Measurements from ENCODE around the gene STXBP2. TPM values are rescaled to one million over a fixed set of nuclear protein-coding genes. Genes with fewer than 3 reads are reported as not detected.

The STXBP2 gene
- total RNA-seq, 1 donor from 2014 or later, result 152 TPM

DNA sequence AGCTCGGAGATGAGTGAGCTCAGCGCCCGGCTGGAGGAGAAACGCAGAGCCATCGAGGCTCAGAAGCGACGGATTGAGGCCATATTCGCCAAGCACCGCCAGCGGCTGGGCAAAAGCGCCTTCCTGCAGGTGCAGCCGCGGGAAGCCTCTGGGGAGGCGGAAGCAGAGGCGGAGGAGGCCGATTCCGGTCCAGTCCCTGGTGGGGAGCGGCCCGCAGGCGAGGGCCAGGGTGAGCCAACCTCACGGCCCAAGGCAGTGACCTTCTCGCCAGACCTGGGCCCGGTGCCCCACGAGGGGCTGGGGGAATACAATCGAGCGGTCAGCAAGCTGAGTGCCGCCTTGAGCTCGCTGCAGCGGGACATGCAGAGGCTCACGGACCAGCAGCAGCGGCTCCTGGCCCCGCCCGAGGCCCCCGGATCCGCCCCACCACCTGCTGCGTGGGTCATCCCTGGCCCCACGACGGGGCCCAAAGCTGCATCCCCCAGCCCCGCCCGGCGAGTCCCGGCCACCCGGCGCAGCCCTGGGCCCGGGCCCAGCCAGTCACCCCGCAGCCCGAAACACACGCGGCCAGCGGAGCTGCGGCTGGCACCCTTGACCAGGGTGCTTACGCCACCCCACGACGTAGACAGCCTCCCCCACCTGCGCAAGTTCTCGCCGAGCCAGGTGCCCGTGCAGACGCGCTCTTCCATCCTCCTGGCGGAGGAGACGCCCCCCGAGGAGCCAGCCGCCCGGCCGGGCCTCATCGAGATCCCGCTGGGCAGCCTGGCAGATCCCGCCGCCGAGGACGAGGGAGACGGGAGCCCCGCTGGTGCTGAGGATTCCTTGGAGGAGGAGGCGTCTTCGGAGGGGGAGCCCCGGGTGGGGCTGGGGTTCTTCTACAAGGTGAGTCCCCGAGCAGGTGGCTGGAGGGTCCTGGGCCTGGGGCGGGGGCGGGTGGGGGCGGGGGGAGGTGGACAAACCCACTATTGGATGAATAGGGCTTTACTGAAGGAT is 24.3 kb upstream of the STXBP2 start:
- intact Hi-C loops (cut with micrococcal nuclease), result no loop called here

GRCh38 chr19:7614859-7615741 is 21.8 kb upstream of the STXBP2 start:
- intact Hi-C loops (cut with micrococcal nuclease), result no loop called here

DNA sequence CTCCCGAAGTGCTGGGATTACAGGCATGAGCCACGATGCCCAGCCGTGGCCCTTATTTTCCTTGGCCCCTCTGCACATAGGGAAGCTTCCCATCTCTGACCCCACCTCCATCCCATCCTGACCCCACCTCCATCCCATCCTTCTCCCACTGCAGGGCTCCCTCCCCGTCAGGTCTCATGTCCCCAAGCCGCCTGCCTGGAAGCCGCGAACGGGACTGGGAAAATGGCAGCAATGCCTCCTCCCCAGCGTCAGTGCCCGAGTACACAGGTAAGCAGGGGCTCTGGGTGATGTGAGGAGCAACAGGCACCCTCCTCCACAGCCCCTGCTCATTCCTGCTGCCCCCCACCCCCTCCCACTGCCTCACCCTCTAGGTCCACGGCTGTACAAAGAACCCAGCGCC is 19.7 kb upstream of the STXBP2 start:
- intact Hi-C loops (cut with micrococcal nuclease), result no loop called here

DNA sequence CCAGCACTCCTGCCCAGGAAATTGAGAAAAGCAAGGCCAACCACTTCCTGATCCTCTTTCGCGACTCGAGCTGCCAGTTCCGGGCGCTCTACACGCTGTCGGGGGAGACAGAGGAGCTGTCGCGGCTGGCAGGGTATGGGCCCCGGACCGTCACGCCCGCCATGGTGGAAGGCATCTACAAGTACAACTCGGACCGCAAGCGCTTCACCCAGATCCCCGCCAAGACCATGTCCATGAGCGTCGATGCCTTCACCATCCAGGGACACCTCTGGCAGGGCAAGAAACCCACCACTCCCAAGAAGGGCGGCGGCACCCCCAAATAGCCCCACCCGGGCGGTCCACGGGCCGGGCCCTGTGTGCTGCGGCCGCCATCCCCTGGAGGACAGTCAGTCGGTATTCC is 19.2 kb upstream of the STXBP2 start:
- intact Hi-C loops (cut with micrococcal nuclease), result no loop called here

- intact Hi-C loops (cut with micrococcal nuclease), result no loop called here
These were observed 18.6 kb upstream of the STXBP2 start for GRCh38 chr19:7618348-7618747.

- intact Hi-C loops (cut with micrococcal nuclease), result no loop called here
These were observed 18.0 kb upstream of the STXBP2 start for GRCh38 chr19:7618771-7619510.

GRCh38 chr19:7619671-7620441 is 17.1 kb upstream of the STXBP2 start:
- intact Hi-C loops (cut with micrococcal nuclease), result no loop called here

DNA sequence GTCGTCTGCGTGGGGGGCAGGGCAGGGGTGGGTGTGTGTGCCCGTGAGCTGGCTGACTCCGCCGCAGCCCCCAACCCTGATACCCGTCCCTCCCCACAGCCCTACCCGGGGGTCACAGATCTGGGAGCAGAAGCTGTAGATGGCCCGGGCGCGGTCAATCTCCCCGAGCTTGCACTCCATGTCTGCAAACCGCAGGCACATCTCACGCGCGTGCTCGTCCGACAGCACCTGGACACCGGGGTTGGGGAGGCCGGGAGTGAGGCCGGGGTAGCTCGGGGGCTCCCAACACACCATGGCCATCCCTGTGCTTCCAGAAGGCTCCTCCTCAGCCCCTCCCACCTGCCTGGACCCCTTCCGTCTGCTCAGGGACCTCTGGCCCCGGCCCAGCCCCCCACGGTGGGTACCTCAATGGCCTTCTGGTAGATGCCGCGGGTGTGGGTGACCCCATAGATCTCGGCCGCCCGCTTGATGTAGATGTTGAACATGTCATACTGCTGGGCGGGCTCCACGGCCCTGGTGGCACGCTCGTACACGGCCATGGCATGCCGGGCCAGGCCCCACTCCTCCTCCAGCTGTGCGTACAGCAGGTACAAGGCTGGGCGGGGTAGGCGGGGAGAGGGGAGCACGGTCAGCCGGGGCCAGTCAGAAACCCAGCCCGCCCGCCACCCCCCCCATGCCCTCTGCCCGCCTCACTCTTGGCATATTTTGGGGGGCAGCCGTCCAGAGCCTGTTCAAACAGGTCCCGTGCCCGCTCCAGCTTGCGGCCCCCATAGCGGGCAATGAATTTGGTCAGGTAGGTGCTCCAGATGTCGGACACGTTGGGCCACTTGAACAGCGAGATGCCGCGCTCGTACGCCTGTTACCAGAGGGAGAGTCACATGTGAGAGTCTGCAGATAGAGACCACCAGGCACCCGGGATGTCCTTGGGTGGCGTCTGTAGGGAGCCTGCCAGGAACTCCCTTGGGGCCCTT is 16.2 kb upstream of the STXBP2 start:
- intact Hi-C loops (cut with micrococcal nuclease), result no loop called here

GRCh38 chr19:7622933-7623685 is 13.8 kb upstream of the STXBP2 start:
- intact Hi-C loops (cut with micrococcal nuclease), result no loop called here

DNA sequence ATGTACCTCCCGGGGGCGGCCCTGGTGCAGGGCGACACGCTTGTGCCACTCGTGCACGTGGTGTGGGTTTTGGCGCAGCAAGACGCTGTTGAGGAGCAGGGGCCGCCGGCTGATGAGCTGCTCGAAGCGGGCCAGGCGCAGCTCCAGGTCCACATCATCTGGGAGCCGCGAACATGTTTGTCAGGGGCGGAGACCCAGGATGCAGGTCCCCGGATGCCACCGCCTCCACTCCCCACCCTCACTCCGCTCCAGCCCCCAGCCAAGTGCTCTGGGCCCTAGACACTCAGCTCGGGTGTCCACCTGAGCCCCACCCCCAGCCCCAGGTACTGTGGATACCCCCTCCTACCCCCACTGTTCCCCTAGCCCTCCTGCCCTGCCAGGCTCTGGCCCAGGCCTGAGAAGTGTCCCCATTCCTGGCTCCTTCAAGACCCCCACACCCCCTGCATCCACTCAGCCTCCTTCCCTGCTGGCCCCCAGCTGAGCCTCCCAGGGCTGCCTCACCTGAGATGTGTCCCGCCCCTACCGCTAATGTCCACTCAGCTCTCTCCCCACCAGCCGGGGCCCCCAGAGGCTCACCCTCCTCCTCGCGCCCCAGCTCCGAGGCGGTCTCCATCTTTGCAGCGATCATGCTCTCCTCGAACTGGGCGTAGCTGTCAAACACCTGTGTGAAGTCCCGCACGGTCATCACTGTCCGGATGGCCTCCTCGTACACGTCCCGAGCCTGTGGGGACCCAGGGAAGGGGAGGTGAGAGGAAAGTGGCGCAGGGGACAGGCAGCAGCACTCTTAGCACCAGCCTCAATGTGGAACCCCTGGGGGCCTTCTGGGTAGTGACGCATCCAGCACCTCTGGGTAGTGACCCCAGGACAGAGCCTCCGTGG is 12.9 kb upstream of the STXBP2 start:
- intact Hi-C loops (cut with micrococcal nuclease), result no loop called here

GRCh38 chr19:7624810-7625209 is 12.1 kb upstream of the STXBP2 start:
- intact Hi-C loops (cut with micrococcal nuclease), result no loop called here

DNA sequence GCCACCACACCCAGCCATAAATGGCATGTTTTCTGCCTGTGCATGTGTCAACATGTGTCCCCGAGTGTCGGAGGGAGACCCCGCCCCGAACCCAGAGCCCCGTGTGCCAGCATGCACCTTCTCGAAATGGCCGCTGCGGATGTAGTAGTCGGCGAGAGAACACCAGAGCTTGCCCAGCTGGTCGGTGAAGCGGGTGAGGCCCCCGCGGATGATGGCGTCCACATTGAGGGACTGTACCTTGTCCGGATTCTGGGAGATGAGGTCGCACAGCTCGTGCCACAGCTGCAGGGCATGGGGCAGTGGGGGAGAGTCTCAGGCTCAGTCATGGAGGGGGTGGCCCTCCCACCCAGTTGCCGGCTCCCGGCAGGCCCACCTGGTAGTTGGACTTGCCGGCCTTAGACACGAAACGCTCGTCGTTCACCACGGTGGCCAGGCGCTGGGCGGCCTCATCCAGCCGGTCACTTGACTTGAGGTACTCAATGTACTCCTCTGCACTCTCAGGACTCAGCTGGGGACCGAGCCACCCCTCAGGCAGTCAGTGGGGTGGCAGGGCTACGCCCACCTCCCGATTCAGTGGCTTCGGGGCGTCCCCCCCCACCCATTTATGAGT is 11.0 kb upstream of the STXBP2 start:
- intact Hi-C loops (cut with micrococcal nuclease), result no loop called here

- intact Hi-C loops (cut with micrococcal nuclease), result no loop called here
These were observed 9.7 kb upstream of the STXBP2 start for GRCh38 chr19:7627166-7627565.

- intact Hi-C loops (cut with micrococcal nuclease), result loop anchor here (1.0 to 2.0 kb wide), 9 partner anchors 9 to 315 kb away; partner anchors contain the start of genes MAP2K7, MCOLN1, PNPLA6 and STXBP2
These were observed 8.2 kb upstream of the STXBP2 start for GRCh38 chr19:7628589-7629311.

DNA sequence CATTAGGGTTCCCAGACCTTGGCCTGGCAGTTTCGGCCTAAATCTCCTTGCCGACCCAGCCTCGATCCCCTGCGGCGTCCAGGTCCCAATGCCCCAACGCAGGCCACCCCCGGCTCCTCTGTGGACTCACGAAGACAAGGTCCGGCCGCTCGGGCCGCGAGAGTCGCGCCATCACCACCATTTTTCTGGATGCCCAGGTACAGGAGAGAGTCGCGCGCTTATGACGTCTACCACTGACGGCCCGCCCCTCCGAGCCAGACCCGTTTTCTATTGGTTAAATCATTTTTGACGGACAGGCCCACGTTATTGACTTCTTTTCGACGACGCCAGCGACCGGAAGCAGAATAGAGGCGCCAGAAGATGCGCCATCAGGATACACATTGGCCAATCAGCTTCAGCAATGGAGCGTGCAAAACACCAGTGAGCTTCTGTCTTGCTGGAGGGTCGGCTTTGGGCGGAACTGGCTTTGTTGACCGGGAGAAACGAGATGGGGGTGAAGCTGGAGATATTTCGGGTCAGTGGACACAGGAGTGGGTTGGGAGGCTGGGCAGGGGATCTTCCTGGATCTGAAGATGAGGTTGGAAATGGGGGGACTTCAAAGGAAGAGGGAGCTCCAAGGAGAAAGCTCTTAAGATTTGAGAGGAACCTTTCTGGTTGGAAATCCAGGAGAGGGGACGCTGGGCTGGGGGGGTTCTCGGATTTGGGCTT is 7.4 kb upstream of the STXBP2 start, which contains the start of the genes PET100 and XAB2:
PET100 (plus strand) TSS at position 447 of the 708 bp plus-strand sequence; CDS start at position 488, 41 bp downstream.
XAB2 (minus strand) TSS at position 199 of the 708 bp plus-strand sequence; CDS start at position 181, 18 bp downstream.
- intact Hi-C loops (cut with micrococcal nuclease), result loop anchor here (1.0 to 2.0 kb wide), 9 partner anchors 8 to 314 kb away; partner anchors contain the start of genes MAP2K7, MCOLN1, PNPLA6 and STXBP2

Data from T-helper 1 cell treated with Interleukin-12 subunit alpha and Interleukin-12 subunit beta and Interleukin-4 antibody, amounts not matched to agents 30 ng/mL and 1 ng/mL, for 36 hours (primary cell).